Keratinocyte (primary cell): Measurements from ENCODE around the gene TNP2. TPM values are rescaled to one million over a fixed set of nuclear protein-coding genes. Genes with fewer than 3 reads are reported as not detected.
A peak's percentile ranks its signal among the peaks of the same experiment; 100 is the strongest.

Experiments
- DNase-seq: peaks from one replicate; pipeline ENCODE4 v3.0.0-alpha.2; 2011; ENCODE audit warnings: low read depth, missing footprints, low spot score
- FAIRE-seq: peaks from 2 replicates; lab custom pipeline; 2011; peaks lifted over from hg19 to GRCh38; lab: Jason Lieb, UNC
- H2AFZ ChIP-seq: 2 replicates; pipeline ENCODE4 v1.6.0; 2012; ENCODE audit warnings: low read length, control low read depth, inconsistent platforms; ENCODE audit not compliant: control insufficient read depth
- H3K27ac ChIP-seq: 2 replicates; pipeline ENCODE4 v1.5.1; 2011; ENCODE audit warnings: low read length; ENCODE audit not compliant: control insufficient read depth, insufficient read depth
- H3K27me3 ChIP-seq: 3 replicates; pipeline ENCODE4 v1.6.0; 2011; ENCODE audit warnings: low read length; ENCODE audit not compliant: control insufficient read depth, insufficient read depth; ENCODE audit errors: extremely low read depth
- H3K36me3 ChIP-seq, 2 experiments: 2 replicates in 1 of 2; 3 replicates in 1 of 2; pipeline ENCODE4 v1.5.1; 2011; ENCODE audit warnings: low read length in 2 of 2, mild to moderate bottlenecking in 1 of 2; ENCODE audit not compliant: control insufficient read depth in 2 of 2, insufficient read depth in 2 of 2; ENCODE audit errors: extremely low read depth in 1 of 2
- H3K4me1 ChIP-seq: 3 replicates; pipeline ENCODE4 v1.5.1; 2011; ENCODE audit warnings: low read length; ENCODE audit not compliant: control insufficient read depth, insufficient read depth; ENCODE audit errors: extremely low read depth
- H3K4me2 ChIP-seq: 3 replicates; pipeline ENCODE4 v1.6.0; 2011; ENCODE audit warnings: low read depth, low read length; ENCODE audit not compliant: control insufficient read depth, insufficient read depth; ENCODE audit errors: extremely low read depth
- H3K4me3 ChIP-seq, 3 experiments: fragments of 200-600 bp in 1 of 3; sonication (generic) in 1 of 3; 2 replicates in 2 of 3; 3 replicates in 1 of 3; pipeline ENCODE4 v1.5.1; 2011 to 2016; ENCODE audit warnings: low read length in 3 of 3, mild to moderate bottlenecking in 3 of 3, control low read depth in 2 of 3, inconsistent platforms in 1 of 3, low read depth in 1 of 3, mixed read lengths in 1 of 3, mixed run types in 1 of 3, moderate library complexity in 1 of 3; ENCODE audit not compliant: control insufficient read depth in 2 of 3, insufficient read depth in 2 of 3; ENCODE audit errors: extremely low read depth in 1 of 3
- H3K79me2 ChIP-seq: 2 replicates; pipeline ENCODE4 v1.6.0; 2012; ENCODE audit warnings: low read length; ENCODE audit not compliant: control insufficient read depth, insufficient read depth
- H3K9ac ChIP-seq: 3 replicates; pipeline ENCODE4 v1.6.0; 2011; ENCODE audit warnings: low read length; ENCODE audit not compliant: control insufficient read depth, insufficient read depth; ENCODE audit errors: extremely low read depth
- H3K9me1 ChIP-seq: 3 replicates; pipeline ENCODE4 v1.6.0; 2011; ENCODE audit warnings: low read length; ENCODE audit not compliant: control insufficient read depth, insufficient read depth; ENCODE audit errors: extremely low read depth
- H3K9me3 ChIP-seq: 2 replicates; pipeline ENCODE4 v1.5.1; 2012; ENCODE audit warnings: low read depth, low read length; ENCODE audit not compliant: control insufficient read depth
- H4K20me1 ChIP-seq: 3 replicates; pipeline ENCODE4 v1.6.0; 2011; ENCODE audit warnings: low read length; ENCODE audit not compliant: control insufficient read depth, insufficient read depth; ENCODE audit errors: extremely low read depth
- EZH2 ChIP-seq: IDR thresholded peaks from one replicate; pipeline ENCODE4 v1.6.1; 2012; ENCODE audit warnings: inconsistent platforms, mild to moderate bottlenecking, low read length, moderate library complexity
- dilution Hi-C: fragments of 300-500 bp; cut with MboI; formaldehyde crosslinking; loops from one replicate; pipeline ENCODE4 v1.7.0; 2020; ENCODE audit warnings: low sequenced_read_pairs; ENCODE audit not compliant: extremely low pct_ligation_motif_present
- polyA plus RNA-seq, 5 experiments: library from polyadenylated mRNA; depleted of rRNA in 3 of 5; stranded (reverse) in 3 of 5; stranded (forward) in 1 of 5; unstranded in 1 of 5; fragments of >200 nt; gene quantifications; 1 replicate in 1 of 5; 2 replicates in 3 of 5; 3 replicates in 1 of 5; pipeline versions ENCODE4 v1.2.1 to v1.2.3, GENCODE V29; 2011 to 2012; ENCODE audit warnings: missing spikeins in 2 of 5, low read depth in 1 of 5, low replicate concordance in 1 of 5
- TF ChIP-seq, protein P1 (sequence below), 3 experiments: IDR thresholded peaks in 1 of 3; conservative IDR thresholded peaks in 1 of 3; optimal IDR thresholded peaks in 1 of 3; 2 replicates in 2 of 3; 3 replicates in 1 of 3; pipeline versions ENCODE3 to v1.5.1; 2011; ENCODE audit warnings: low read length in 3 of 3, mild to moderate bottlenecking in 3 of 3, moderate library complexity in 2 of 3, control low read depth in 1 of 3, inconsistent platforms in 1 of 3; ENCODE audit not compliant: insufficient read depth in 2 of 3; ENCODE audit errors: extremely low read depth in 1 of 3

TNP2 gene
- polyA plus RNA-seq, 1 donor (not counting 4 experiments of a cell fraction or from before 2014, with no cell fraction given): not detected

DNA sequence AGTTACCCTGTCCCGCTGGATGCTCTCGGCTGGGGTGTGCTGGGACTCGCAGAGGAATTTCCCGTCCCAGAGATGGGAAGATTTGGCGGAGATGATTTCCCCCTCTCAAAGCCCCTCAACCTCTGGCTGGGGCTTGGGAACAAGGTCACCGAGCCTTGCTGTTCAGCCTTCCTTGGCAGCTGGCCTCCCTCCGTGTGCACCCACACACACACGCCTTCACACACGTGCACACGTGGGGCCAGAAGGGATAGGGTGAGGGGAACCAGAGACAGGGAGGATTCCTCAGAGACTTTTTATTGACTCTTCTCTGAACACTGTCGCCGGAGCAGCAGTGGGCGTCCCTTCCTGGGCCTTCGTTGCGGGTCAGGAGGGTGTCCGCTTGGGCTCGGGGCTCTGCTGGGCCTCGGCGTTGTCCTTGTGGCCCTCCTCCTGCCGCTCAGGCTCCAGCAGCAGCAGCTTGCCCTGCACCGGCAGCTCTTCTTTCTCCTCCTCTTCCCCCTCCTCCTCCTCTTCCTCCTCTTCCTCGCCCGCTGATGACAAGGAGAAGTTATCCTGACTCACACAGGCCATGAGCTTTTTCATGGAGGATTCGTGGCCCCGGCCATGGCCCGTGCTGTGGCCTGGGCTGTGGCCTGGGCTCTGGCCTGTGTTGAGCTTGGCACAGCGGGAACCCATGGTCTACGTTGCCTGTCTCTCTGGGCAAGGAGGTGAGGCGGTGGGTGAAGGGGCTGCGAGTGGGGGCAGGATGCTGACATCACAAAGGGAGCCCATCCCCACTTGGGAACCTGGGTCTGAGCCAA is 4.0 kb upstream of the TNP2 start, which contains the start of gene PRM3:
TSS of gene PRM3 (minus strand) at position 709 of the 800 bp plus-strand sequence. CDS start at position 675, 34 bp downstream.
- Histone ChIP-seq H4K20me1 (no peaks in the 10 kb centered on the region), H3K79me2 (no peaks in the 10 kb centered on the region), H3K9me1 (no peaks in the 10 kb centered on the region), H3K4me1 (peaks cover 5% of the 10 kb centered on the region), H3K9me3 (no peaks in the 10 kb centered on the region), H3K27ac (no peak within 1 kb of the TSS), H2AFZ (no peak within 1 kb of the TSS), H3K4me3 (no peak within 1 kb of the TSS), H3K36me3 (no peaks in the 10 kb centered on the region), H3K4me2 (peak within 1 kb of the TSS; percentile 17), H3K27me3 (no peaks in the 10 kb centered on the region), H3K9ac (no peak within 1 kb of the TSS)
- DNase-seq (no peak), FAIRE-seq (no peak)
- TF ChIP-seq, protein P1, sequence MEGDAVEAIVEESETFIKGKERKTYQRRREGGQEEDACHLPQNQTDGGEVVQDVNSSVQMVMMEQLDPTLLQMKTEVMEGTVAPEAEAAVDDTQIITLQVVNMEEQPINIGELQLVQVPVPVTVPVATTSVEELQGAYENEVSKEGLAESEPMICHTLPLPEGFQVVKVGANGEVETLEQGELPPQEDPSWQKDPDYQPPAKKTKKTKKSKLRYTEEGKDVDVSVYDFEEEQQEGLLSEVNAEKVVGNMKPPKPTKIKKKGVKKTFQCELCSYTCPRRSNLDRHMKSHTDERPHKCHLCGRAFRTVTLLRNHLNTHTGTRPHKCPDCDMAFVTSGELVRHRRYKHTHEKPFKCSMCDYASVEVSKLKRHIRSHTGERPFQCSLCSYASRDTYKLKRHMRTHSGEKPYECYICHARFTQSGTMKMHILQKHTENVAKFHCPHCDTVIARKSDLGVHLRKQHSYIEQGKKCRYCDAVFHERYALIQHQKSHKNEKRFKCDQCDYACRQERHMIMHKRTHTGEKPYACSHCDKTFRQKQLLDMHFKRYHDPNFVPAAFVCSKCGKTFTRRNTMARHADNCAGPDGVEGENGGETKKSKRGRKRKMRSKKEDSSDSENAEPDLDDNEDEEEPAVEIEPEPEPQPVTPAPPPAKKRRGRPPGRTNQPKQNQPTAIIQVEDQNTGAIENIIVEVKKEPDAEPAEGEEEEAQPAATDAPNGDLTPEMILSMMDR (optimal IDR thresholded peaks at IDR 0.05 in 1 of 3, IDR thresholded peaks at IDR 0.05 in 1 of 3, conservative IDR thresholded peaks at IDR 0.05 in 1 of 3; ENCODE audit: extremely low read depth in 1 of 3, insufficient read depth in 2 of 3, low read length in 3 of 3): no peak
- no peak for TF ChIP-seq EZH2
- dilution Hi-C loops: no loop called here

DNA sequence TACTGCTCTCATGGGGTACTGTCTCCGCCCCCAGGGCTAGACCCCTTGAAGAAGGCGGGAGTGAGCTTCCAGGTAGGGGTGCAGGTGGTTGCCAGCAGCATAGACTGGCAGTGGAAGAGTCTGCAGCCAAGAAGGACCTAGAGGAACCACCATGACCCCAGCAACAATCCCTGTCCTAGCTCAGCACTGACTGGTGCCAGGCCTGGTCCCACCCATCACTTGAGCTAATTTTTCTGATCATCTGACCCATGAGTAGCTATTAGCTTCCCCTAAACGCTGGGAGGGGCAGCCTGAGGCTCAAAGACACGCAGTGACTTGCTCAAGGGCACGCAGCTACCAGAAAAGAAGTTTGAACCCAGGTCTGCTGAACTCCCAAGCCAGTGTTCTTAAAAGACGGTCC is 3.4 kb upstream of the TNP2 start:
- Histone ChIP-seq H2AFZ (no peak overlapping the region), H3K9ac (no peak overlapping the region), H3K36me3 (no peaks in the 10 kb centered on the region), H3K4me2 (peak overlapping the region; percentile 17), H3K4me1 (peaks cover 5% of the 10 kb centered on the region), H4K20me1 (no peaks in the 10 kb centered on the region), H3K27ac (no peak overlapping the region), H3K9me3 (no peaks in the 10 kb centered on the region), H3K9me1 (no peaks in the 10 kb centered on the region), H3K27me3 (no peaks in the 10 kb centered on the region), H3K4me3 (no peak overlapping the region), H3K79me2 (no peaks in the 10 kb centered on the region)
- no peak for FAIRE-seq
- dilution Hi-C loops: no loop called here
- no peak for DNase-seq
- TF ChIP-seq EZH2: no peak
- TF ChIP-seq, protein P1 (optimal IDR thresholded peaks at IDR 0.05 in 1 of 3, IDR thresholded peaks at IDR 0.05 in 1 of 3, conservative IDR thresholded peaks at IDR 0.05 in 1 of 3; ENCODE audit: extremely low read depth in 1 of 3, insufficient read depth in 2 of 3, low read length in 3 of 3): no peak
